Spleen (tissue), 11 donors: ENCODE results near the gene FBXO17. TPM values are rescaled to one million over a fixed set of nuclear protein-coding genes. Genes with fewer than 3 reads are reported as not detected.

Experiments used
- DNase-seq: peaks from one replicate; pipeline ENCODE4 v3.0.0-alpha.2; 2020
- H3K27ac ChIP-seq, 8 donors: fragments of 200-600 bp; sonication (generic) in 7 of 8; 1 replicate in 4 of 8; 2 replicates in 4 of 8; pipeline versions ENCODE4 v1.5.0 to v1.8.0; 2016 to 2021; ENCODE audit warnings: inconsistent platforms in 4 of 8, mild to moderate bottlenecking in 4 of 8, moderate library complexity in 1 of 8
- H3K27me3 ChIP-seq, 7 donors: fragments of 200-600 bp; sonication (generic) in 6 of 7; replicated peaks in 1 of 7; 1 replicate in 4 of 7; 2 replicates in 3 of 7; pipeline versions ENCODE4 v1.5.0 to v1.8.0; 2016 to 2021; ENCODE audit warnings: inconsistent platforms in 3 of 7, mild to moderate bottlenecking in 1 of 7
- H3K36me3 ChIP-seq, 6 donors: fragments of 200-600 bp; sonication (generic) in 5 of 6; 1 replicate in 4 of 6; 2 replicates in 2 of 6; pipeline versions ENCODE4 v1.5.0 to v1.8.0; 2016 to 2021; ENCODE audit warnings: inconsistent platforms in 2 of 6
- H3K4me1 ChIP-seq, 6 donors: fragments of 200-600 bp; sonication (generic) in 5 of 6; 1 replicate in 3 of 6; 2 replicates in 3 of 6; pipeline versions ENCODE4 v1.5.0 to v1.8.0; 2016 to 2021; ENCODE audit warnings: inconsistent platforms in 3 of 6
- H3K4me3 ChIP-seq, 8 donors: fragments of 200-600 bp; sonication (generic) in 7 of 8; 1 replicate in 4 of 8; 2 replicates in 4 of 8; pipeline versions ENCODE4 v1.5.0 to v1.8.0; 2016 to 2021; ENCODE audit warnings: inconsistent platforms in 4 of 8, mild to moderate bottlenecking in 4 of 8, moderate library complexity in 2 of 8
- H3K9me3 ChIP-seq, 8 donors: fragments of 200-600 bp; sonication (generic) in 7 of 8; 1 replicate in 4 of 8; 2 replicates in 4 of 8; pipeline versions ENCODE4 v1.5.0 to v1.8.0; 2016 to 2021; ENCODE audit warnings: inconsistent platforms in 4 of 8
- CTCF ChIP-seq, 11 experiments: fragments of 200-600 bp in 7 of 11; fragments of 450-650 bp in 4 of 11; sonication (generic) in 4 of 11; IDR thresholded peaks in 8 of 11; conservative IDR thresholded peaks in 3 of 11; 1 replicate in 7 of 11; 2 replicates in 4 of 11; pipeline versions ENCODE4 v1.4.0 to v1.8.0; 2016 to 2021; ENCODE audit warnings: antibody characterized with exemption in 11 of 11, inconsistent platforms in 4 of 11, mild to moderate bottlenecking in 1 of 11
- POLR2A ChIP-seq, 3 donors: fragments of 450-650 bp; IDR thresholded peaks; one replicate each; pipeline ENCODE4 v1.5.1; 2017; ENCODE audit warnings: antibody characterized with exemption in 3 of 3, mild to moderate bottlenecking in 1 of 3
- POLR2AphosphoS5 ChIP-seq, 3 donors: sonication (generic); formaldehyde crosslinking; IDR thresholded peaks; one replicate each; pipeline ENCODE4 v1.5.1; 2017; ENCODE audit warnings: antibody characterized with exemption in 3 of 3
- WGBS, 5 donors: extraction: QIAGEN DNeasy Blood & Tissue Kit in 3 of 5; methylation state at CpG; one replicate each; pipeline versions ENCODE4 v1.1.5 to v1.1.7; 2013 to 2018; 5-methylcytosine and 5-hydroxymethylcytosine counted together
- intact Hi-C: fragments of 100-400 bp; cut with DNase I; formaldehyde crosslinking; loops from one replicate; pipeline ENCODE4 v1.15.0; 2023; ENCODE audit warnings: low total_unique reads
- polyA plus RNA-seq, 3 donors: library from polyadenylated mRNA; stranded (reverse); fragments of 200-250 nt; gene quantifications; one replicate each; pipeline ENCODE4 v1.2.1, GENCODE V29; 2013
- total RNA-seq, 7 donors: library from RNA; depleted of rRNA in 3 of 7; stranded (reverse); fragments of >200 nt in 3 of 7; fragmentation: NEBNext Ultra II Directional in 4 of 7; extraction: Animal tissue kit (Norgen Biotek cat#: 25700) in 4 of 7; gene quantifications; one replicate each; pipeline versions ENCODE4 v1.1.0 to v1.2.1, GENCODE V29; 2016 to 2021
- donor health status: healthy with polysubstance abuse.
- donor health status: DM: no; HTN: no; CAD: no; lungs with moderate emphysema.
- donor health status: DM: no; HTN: no; CAD: no.
- donor health status: Bipolar disorder and iron deficiency.
- donor health status: healthy.
- donor health status: DM: no; HTN: no; CAD: no.
- donor health status: DM: yes; HTN: yes; CAD: no.

Gene FBXO17
- total and polyA plus RNA-seq, 10 donors = 0.91 to 7.7 (median 4.9) TPM

GRCh38 chr19:38919837-38920601, 55.5 kb downstream of the FBXO17 start:
- WGBS, 5 donors = 65 to 80% (median 75%) methylated on average over 21 of the region's 21 CpGs
- peaks cover 0 to 5% (median 0%) of the 10 kb centered on the region in 6 donors for H3K4me1 ChIP-seq
- DNase-seq = peak; percentile 56
- H3K36me3 ChIP-seq = peaks cover 0 to 55% (median 28%) of the 10 kb centered on the region in 6 donors
- H3K9me3 ChIP-seq = no peaks in the 10 kb centered on the region
- H3K27ac ChIP-seq = no peak overlapping the region
- no peaks in the 10 kb centered on the region for H3K27me3 ChIP-seq
- no peak overlapping the region for H3K4me3 ChIP-seq
- intact Hi-C loops = no loop called here
- TF ChIP-seq POLR2A (IDR thresholded peaks at IDR 0.05) (no peak), CTCF (IDR thresholded peaks at IDR 0.05 in 8 of 11, conservative IDR thresholded peaks at IDR 0.05 in 3 of 11) (no peak), POLR2AphosphoS5 (IDR thresholded peaks at IDR 0.05) (no peak)

GRCh38 chr19:38918526-38918925, 57.0 kb downstream of the FBXO17 start:
- H3K27ac ChIP-seq = no peak overlapping the region
- H3K27me3 ChIP-seq = no peaks in the 10 kb centered on the region
- intact Hi-C loops = no loop called here
- peaks cover 0 to 41% (median 15%) of the 10 kb centered on the region in 6 donors for H3K36me3 ChIP-seq
- peak; percentile 56 for DNase-seq
- H3K4me3 ChIP-seq = no peak overlapping the region
- H3K9me3 ChIP-seq = no peaks in the 10 kb centered on the region
- WGBS, 5 donors = 92 to 97% (median 95%) methylated on average over 4 to 10 of the region's 10 CpGs
- peaks cover 0 to 3% (median 0%) of the 10 kb centered on the region in 6 donors for H3K4me1 ChIP-seq
- no peak for TF ChIP-seq POLR2A (IDR thresholded peaks at IDR 0.05)
- TF ChIP-seq POLR2AphosphoS5 (IDR thresholded peaks at IDR 0.05) = no peak
- no peak for TF ChIP-seq CTCF (IDR thresholded peaks at IDR 0.05 in 8 of 11, conservative IDR thresholded peaks at IDR 0.05 in 3 of 11)

GRCh38 chr19:38917921-38918491, 57.5 kb downstream of the FBXO17 start:
- DNase-seq = peak; percentile 44
- WGBS, 5 donors = 79 to 89% (median 81%) methylated on average over 10 to 13 of the region's 13 CpGs
- intact Hi-C loops = no loop called here
- TF ChIP-seq POLR2AphosphoS5 (IDR thresholded peaks at IDR 0.05) (no peak), CTCF (IDR thresholded peaks at IDR 0.05 in 8 of 11, conservative IDR thresholded peaks at IDR 0.05 in 3 of 11) (no peak), POLR2A (IDR thresholded peaks at IDR 0.05) (no peak)
- Histone ChIP-seq H3K27ac (no peak overlapping the region), H3K27me3 (no peaks in the 10 kb centered on the region), H3K4me3 (no peak overlapping the region), H3K36me3 (peaks cover 0 to 40% (median 14%) of the 10 kb centered on the region in 6 donors), H3K9me3 (no peaks in the 10 kb centered on the region), H3K4me1 (peaks cover 0 to 3% (median 0%) of the 10 kb centered on the region in 6 donors)

GRCh38 chr19:38917516-38917915, 58.0 kb downstream of the FBXO17 start:
- H3K36me3 ChIP-seq = peaks cover 0 to 36% (median 14%) of the 10 kb centered on the region in 6 donors
- WGBS, 5 donors = 75 to 92% (median 83%) methylated on average over 8 to 9 of the region's 9 CpGs
- H3K4me1 ChIP-seq = peaks cover 0 to 3% (median 0%) of the 10 kb centered on the region in 6 donors
- peak; percentile 29 for DNase-seq
- TF ChIP-seq POLR2A (IDR thresholded peaks at IDR 0.05) (no peak), CTCF (IDR thresholded peaks at IDR 0.05 in 8 of 11, conservative IDR thresholded peaks at IDR 0.05 in 3 of 11) (no peak), POLR2AphosphoS5 (IDR thresholded peaks at IDR 0.05) (no peak)
- no peak overlapping the region for H3K4me3 ChIP-seq
- intact Hi-C loops = no loop called here
- H3K9me3 ChIP-seq = no peaks in the 10 kb centered on the region
- H3K27ac ChIP-seq = no peak overlapping the region
- H3K27me3 ChIP-seq = no peaks in the 10 kb centered on the region
